PFSK-1 (cell line): Measurements from ENCODE around the gene NCOA7.

Experiments used
- POLR2AphosphoS5 ChIP-seq: IDR thresholded peaks from 2 replicates; pipeline ENCODE4 v1.6.1; 2012; ENCODE audit warnings: low read depth, mild to moderate bottlenecking, control low read depth, low read length, moderate library complexity
- TAF1 ChIP-seq: IDR thresholded peaks from 2 replicates; pipeline ENCODE4 v1.6.1; 2012; ENCODE audit warnings: low read length, control low read depth, borderline replicate concordance; ENCODE audit not compliant: insufficient read depth

GRCh38 chr6:125750692-125751333 lies 39.9 kb upstream of the NCOA7 start:
- TF ChIP-seq TAF1: no peak
- TF ChIP-seq POLR2AphosphoS5: no peak
